ENCODE data around the gene KCTD6. TPM values are rescaled to one million over a fixed set of nuclear protein-coding genes. Genes with fewer than 3 reads are reported as not detected.

The KCTD6 gene
- total and polyA plus RNA-seq, 2 of the 8 experiments (the other 6 are each of a cell fraction or from before 2014, with no cell fraction given) = 17.4 to 21.4 TPM

DNA sequence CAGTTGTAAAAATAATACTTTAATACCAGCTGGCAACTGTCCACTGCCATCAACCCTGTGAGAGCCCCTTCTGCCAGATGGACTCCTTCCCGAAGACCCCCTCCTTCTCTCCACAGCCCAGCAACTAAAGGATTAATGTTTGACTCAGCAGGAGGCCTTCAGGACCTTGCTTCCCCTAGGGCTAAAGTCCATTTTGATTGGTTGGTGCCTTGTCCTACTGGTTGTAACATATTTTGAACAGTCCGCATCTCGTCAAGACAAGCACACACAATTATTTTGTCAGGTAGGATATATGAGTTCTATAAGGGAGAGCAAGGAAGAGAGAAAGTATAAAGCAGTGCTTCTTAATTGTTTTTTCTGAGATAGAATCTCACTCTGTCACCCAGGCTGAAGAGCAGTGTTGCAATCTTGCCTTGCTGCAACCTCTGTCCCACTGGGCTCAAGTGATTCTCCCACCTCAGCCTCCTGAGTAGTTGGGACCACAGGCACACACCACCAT, 26.4 kb downstream of the KCTD6 start:
- no peaks in the 10 kb centered on the region for H4K20me1 ChIP-seq (replicated peaks in 1 of 2; ENCODE audit: control insufficient read depth in 1 of 2, insufficient read depth in 2 of 2, low read length in 2 of 2)
- no peaks in the 10 kb centered on the region for H3K79me2 ChIP-seq (ENCODE audit: control insufficient read depth in 1 of 2, insufficient read depth in 2 of 2, low read length in 2 of 2)
- 81% methylated on average over 3 of the region's 3 CpGs; no CpG with 5 or more reads in 1 of the 2 experiments for WGBS, 2 experiments (ENCODE audit: extremely low coverage in 1 of 2, insufficient coverage in 1 of 2, insufficient read length in 1 of 2, insufficient replicate concordance in 2 of 2, low coverage in 1 of 2, low lambda C conversion rate in 2 of 2, missing lambda C conversion rate in 1 of 2)
- H3K14ac ChIP-seq (ENCODE audit: insufficient read length) = no peak overlapping the region
- no peak overlapping the region for H3K9ac ChIP-seq (replicated peaks in 1 of 4; ENCODE audit: extremely low read depth in 1 of 4, low read depth in 3 of 4, low read length in 3 of 4)
- FAIRE-seq = no peak
- H3K4me1 ChIP-seq (replicated peaks in 1 of 4; ENCODE audit: control insufficient read depth in 3 of 4, insufficient read depth in 4 of 4, low read length in 3 of 4) = peaks cover 0 to 7% (median 5%) of the 10 kb centered on the region in 4 experiments; a peak in 5 of 7 replicates
- no peak overlapping the region for H2BK15ac ChIP-seq (ENCODE audit: low read length)
- no peaks in the 10 kb centered on the region for H3K23me2 ChIP-seq (ENCODE audit: low read depth, low read length)
- H4K5ac ChIP-seq (ENCODE audit: insufficient read length, low read depth, low read length) = no peak overlapping the region
- H3K4me3 ChIP-seq (ENCODE audit: extremely low read depth in 1 of 4, insufficient read depth in 2 of 4, low read depth in 3 of 4, low read length in 4 of 4) = no peak overlapping the region
- no peak for DNase-seq (ENCODE audit: low read depth in 1 of 2, low spot score in 2 of 2)
- H3K27me3 ChIP-seq (replicated peaks in 1 of 4; ENCODE audit: control insufficient read depth in 3 of 4, extremely low read depth in 1 of 4, insufficient read depth in 3 of 4, low read length in 3 of 4) = no peaks in the 10 kb centered on the region; a peak in 1 of 7 replicates
- H3K9me3 ChIP-seq (ENCODE audit: insufficient read depth in 2 of 2, low read depth in 1 of 2, low read length in 1 of 2) = no peaks in the 10 kb centered on the region
- no peak overlapping the region for H2AFZ ChIP-seq (ENCODE audit: low read length)
- H3K18ac ChIP-seq (ENCODE audit: extremely low read depth, low read length) = no peak overlapping the region
- H2BK120ac ChIP-seq (replicated peaks; ENCODE audit: low read depth, low read length) = no peak overlapping the region
- no peak overlapping the region for H4K91ac ChIP-seq (replicated peaks; ENCODE audit: insufficient read length, low read length)
- H3K36me3 ChIP-seq (ENCODE audit: control insufficient read depth in 2 of 4, insufficient read depth in 4 of 4, low read length in 3 of 4) = no peaks in the 10 kb centered on the region
- H2AK5ac ChIP-seq (ENCODE audit: low read depth, low read length) = no peak overlapping the region
- CTCF ChIA-PET (ENCODE audit: partially characterized antibody) = interaction anchor here (0.6 to 6.6 kb wide), 5 partner anchors 11 to 212 kb away, joined by 3 to 64 read pairs (median 5); partner anchors contain the start of genes HTD2 and KCTD6
- H3K23ac ChIP-seq (ENCODE audit: insufficient read length) = no peak overlapping the region
- no peak overlapping the region for H2BK12ac ChIP-seq (ENCODE audit: low read depth, low read length)
- H3K56ac ChIP-seq (replicated peaks; ENCODE audit: insufficient read length, low read depth, low read length) = no peak overlapping the region
- H2BK20ac ChIP-seq (ENCODE audit: low read length) = no peak overlapping the region
- H3K27ac ChIP-seq (ENCODE audit: low read depth, low read length) = no peak overlapping the region
- H3K4me2 ChIP-seq (ENCODE audit: insufficient read depth in 1 of 2, low read depth in 2 of 2, low read length in 2 of 2) = no peak overlapping the region
- POLR2A ChIA-PET (ENCODE audit: partially characterized antibody) = no interaction called here
- H3K4ac ChIP-seq (replicated peaks; ENCODE audit: insufficient read length, low read depth, low read length) = no peak overlapping the region
- H2BK5ac ChIP-seq (ENCODE audit: low read depth, low read length) = no peak overlapping the region
- H4K8ac ChIP-seq (ENCODE audit: extremely low read depth, insufficient read depth, low read length) = no peak overlapping the region
- no peaks in the 10 kb centered on the region for H3K79me1 ChIP-seq (ENCODE audit: low read depth, low read length)
- TF ChIP-seq, protein P1, sequence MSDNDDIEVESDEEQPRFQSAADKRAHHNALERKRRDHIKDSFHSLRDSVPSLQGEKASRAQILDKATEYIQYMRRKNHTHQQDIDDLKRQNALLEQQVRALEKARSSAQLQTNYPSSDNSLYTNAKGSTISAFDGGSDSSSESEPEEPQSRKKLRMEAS (IDR thresholded peaks at IDR 0.05) = no peak
- no peak for TF ChIP-seq KDM4A (IDR thresholded peaks at IDR 0.05; ENCODE audit: low read depth, low read length, severe bottlenecking)
- no peak for TF ChIP-seq TAF1 (IDR thresholded peaks at IDR 0.05; ENCODE audit: low read depth, low read length)
- no peak for TF ChIP-seq KDM5A (IDR thresholded peaks at IDR 0.05; ENCODE audit: low read length)
- TF ChIP-seq GTF2F1 (IDR thresholded peaks at IDR 0.05; ENCODE audit: borderline replicate concordance, low read depth, low read length) = no peak
- TF ChIP-seq EP300 (IDR thresholded peaks at IDR 0.05; ENCODE audit: borderline replicate concordance in 1 of 2, low read depth in 2 of 2, low read length in 2 of 2) = no peak
- no peak for TF ChIP-seq TCF12 (IDR thresholded peaks at IDR 0.05; ENCODE audit: low read depth, low read length)
- no peak for TF ChIP-seq EZH2 (IDR thresholded peaks at IDR 0.05; ENCODE audit: low read depth, low read length, severe bottlenecking)
